Fibroblast of mammary gland (primary cell): ENCODE results near the gene ZNF605.
"Not testable (repeated sequence)": the region's sequence is repeated elsewhere in the genome, so short reads cannot be mapped to it uniquely, and the experiment has no call there.

ENCODE experiments used
- DNase-seq: peaks from one replicate; pipeline ENCODE4 v3.0.0-alpha.2; 2010; ENCODE audit warnings: low read depth
- H3K4me3 ChIP-seq: 2 replicates; pipeline ENCODE4 v1.5.1; 2011; ENCODE audit warnings: low read depth, mild to moderate bottlenecking, low read length, moderate library complexity; ENCODE audit not compliant: control insufficient read depth
- TF ChIP-seq, protein P1 (sequence below): conservative IDR thresholded peaks from 2 replicates; pipeline ENCODE4 v1.5.1; 2011; ENCODE audit warnings: low read depth, low read length, inconsistent platforms; ENCODE audit not compliant: control insufficient read depth, insufficient read depth

The ZNF605 gene

DNA sequence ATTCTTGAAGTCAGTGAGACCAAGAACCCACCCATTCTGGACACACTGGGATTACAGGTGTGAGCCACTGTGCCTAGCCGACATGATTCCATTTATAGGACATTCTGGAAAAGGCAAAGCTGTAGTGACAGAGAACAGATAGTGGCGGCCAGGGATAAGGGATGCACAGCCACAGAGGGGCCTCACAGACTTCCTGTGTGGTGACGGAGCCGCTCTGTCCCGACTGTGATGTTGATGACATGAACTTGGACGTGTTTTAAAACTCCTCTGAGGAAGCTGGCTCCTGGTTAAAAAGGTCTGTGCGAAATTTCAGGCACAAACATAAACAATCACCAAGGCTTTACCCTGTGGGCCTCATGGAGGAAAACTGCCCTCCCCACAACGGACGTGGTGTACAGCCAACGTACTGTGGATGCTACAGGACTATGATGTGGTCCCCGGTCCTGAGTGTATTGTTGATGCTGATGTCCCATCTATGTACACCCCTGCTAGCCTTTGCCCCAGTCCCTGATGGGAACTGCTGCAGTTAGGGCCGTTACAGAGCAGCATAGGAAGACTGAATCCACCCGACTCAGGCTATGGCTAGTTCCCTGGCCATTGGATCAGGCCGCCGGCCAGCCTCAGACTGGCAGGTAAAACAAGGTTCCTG, 15.9 kb downstream of the ZNF605 start:
- H3K4me3 ChIP-seq = no peak overlapping the region
- TF ChIP-seq, protein P1, sequence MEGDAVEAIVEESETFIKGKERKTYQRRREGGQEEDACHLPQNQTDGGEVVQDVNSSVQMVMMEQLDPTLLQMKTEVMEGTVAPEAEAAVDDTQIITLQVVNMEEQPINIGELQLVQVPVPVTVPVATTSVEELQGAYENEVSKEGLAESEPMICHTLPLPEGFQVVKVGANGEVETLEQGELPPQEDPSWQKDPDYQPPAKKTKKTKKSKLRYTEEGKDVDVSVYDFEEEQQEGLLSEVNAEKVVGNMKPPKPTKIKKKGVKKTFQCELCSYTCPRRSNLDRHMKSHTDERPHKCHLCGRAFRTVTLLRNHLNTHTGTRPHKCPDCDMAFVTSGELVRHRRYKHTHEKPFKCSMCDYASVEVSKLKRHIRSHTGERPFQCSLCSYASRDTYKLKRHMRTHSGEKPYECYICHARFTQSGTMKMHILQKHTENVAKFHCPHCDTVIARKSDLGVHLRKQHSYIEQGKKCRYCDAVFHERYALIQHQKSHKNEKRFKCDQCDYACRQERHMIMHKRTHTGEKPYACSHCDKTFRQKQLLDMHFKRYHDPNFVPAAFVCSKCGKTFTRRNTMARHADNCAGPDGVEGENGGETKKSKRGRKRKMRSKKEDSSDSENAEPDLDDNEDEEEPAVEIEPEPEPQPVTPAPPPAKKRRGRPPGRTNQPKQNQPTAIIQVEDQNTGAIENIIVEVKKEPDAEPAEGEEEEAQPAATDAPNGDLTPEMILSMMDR = no peak
- no peak for DNase-seq

DNA sequence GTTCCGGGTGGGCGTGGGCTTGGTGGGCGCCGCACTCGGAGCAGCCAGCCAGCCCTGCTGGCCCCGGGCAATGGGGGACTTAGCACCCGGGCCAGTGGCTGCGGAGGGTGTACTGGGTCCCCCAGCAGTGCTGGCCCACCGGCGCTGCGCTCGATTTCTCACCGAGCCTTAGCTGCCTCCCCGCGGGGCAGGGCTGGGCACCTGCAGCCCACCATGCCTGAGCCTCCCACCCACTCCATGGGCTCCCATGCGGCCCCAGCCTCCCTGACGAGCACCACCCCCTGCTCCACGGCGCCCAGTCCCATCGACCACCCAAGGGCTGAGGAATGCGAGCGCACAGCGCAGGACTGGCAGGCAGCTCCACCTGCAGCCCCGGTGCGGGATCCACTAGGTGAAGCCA, 17.3 kb downstream of the ZNF605 start:
- DNase-seq, H3K4me3 ChIP-seq: not testable (repeated sequence)

DNA sequence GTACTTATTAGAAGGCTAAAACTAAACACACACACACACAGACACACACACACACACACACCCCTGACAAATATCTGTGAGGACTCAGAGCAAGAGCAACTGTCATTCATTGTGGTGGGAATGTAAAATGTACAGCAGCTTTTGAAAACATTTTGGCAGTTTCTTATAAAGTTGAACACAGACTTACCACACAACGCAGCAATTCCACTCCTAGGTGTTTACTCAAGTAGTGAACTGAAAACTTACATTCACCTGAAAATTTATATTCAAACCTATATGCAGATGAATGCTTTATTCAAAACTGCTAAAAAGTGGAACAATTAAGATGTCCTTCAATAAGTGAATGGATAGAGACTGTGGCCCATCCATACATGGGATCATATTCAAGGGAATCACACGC, 18.6 kb downstream of the ZNF605 start:
- TF ChIP-seq, protein P1 = no peak
- no peak for DNase-seq
- H3K4me3 ChIP-seq = no peak overlapping the region

DNA sequence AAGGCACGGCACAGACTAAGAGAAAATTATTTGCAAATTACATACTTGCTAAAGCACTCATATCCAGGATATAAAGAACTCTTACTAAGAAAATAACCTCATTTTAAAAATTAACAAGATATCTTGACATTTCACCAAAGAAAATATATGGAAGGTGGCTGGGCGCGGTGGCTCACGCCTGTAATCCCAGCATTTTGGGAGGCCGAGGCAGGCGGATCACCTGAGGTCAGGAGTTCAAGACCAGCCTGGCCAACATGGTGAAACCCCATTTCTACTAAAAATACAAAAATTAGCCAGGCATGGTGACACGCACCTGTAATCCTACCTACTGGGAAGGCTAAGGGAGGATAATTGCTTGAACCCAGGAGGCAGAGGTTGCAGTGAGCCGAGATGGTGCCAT, 19.2 kb downstream of the ZNF605 start:
- H3K4me3 ChIP-seq, DNase-seq: not testable (repeated sequence)

DNA sequence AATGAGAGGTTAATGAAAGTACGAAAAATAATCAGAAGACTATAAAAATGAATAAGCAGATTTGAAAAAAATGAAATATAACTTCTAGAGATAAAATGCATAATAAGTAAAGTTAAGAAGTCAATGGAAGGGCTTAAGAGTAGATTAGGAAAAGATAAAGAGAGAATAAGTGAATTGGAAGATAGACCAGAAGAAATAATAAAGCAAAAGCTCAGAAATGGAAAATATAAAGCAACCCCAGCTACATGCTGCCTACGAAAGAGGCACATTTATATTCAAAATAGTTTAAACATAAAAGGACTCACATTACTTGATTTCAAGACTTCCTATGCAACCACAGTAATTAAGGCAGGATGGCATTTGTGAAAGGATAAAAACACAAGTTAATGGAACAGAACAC, 19.9 kb downstream of the ZNF605 start:
- DNase-seq = no peak

DNA sequence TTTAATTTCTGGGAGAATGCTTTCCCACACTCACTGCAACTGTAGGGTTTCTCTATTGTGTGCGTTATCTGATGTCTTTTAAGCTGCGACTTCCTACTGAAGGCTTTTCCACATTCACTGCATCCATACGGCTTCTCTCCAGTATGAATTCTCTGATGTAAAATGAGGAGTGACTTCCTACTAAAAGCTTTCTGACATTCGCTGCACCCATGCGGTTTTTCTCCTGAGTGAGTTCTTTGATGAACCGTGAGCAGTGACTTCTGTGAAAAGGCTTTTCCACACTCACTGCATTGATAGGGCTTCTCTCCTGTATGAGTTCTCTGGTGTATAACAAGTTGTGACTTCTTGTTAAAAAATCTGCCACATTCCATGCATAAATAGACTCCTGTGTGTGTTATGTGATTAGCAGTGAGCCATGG, 29.7 kb downstream of the ZNF605 start:
- no peak for DNase-seq
- H3K4me3 ChIP-seq = no peak overlapping the region

More for the DNA sequence above, 19.9 kb downstream of the ZNF605 start:
- no peak overlapping the region for H3K4me3 ChIP-seq
- TF ChIP-seq, protein P1 = no peak

DNA sequence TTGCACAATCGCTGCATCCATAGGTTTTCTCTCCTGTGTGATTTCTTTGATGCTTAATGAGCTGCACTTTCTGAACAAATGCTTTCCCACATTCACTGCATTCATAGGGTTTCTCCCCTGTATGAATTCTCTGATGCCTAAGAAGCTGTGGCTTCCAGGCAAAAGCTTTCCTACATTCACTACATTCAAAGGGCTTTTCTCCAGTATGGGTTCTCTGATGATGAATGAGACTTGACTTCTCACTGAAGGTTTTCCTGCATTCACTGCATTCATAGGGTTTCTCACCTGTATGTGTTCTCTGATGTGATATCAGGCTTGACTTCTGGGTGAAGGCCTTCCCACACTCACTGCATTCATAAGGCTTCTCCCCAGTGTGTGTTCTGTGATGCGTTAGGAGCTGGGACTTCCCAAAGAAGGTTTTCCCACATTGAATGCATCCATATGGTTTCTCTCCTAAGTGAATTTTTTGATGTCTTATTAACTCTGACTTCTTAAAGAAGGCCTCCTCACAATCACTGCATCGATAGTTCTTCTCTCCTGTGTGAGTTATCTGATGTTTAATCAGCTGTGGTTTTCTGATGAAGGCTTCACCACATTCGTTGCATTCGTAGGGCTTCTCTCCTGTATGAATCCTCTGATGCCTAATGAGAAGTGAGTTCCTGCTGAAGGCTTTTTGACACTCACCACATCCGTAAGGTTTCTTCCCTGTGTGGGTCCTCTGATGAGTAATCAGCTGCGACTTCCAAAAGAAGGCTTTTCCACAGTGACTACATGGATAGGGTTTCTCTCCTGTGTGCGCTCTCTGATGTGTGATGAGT, 30.3 kb downstream of the ZNF605 start:
- no peak overlapping the region for H3K4me3 ChIP-seq
- no peak for DNase-seq
- TF ChIP-seq, protein P1 = no peak

More for the DNA sequence above, 29.7 kb downstream of the ZNF605 start:
- TF ChIP-seq, protein P1 = no peak
